ENCODE measurements around the gene CPAMD8. TPM values are rescaled to one million over a fixed set of nuclear protein-coding genes. Genes with fewer than 3 reads are reported as not detected.

CPAMD8 gene
- total RNA-seq = under 1 TPM; 0.42 to 0.68 TPM

DNA sequence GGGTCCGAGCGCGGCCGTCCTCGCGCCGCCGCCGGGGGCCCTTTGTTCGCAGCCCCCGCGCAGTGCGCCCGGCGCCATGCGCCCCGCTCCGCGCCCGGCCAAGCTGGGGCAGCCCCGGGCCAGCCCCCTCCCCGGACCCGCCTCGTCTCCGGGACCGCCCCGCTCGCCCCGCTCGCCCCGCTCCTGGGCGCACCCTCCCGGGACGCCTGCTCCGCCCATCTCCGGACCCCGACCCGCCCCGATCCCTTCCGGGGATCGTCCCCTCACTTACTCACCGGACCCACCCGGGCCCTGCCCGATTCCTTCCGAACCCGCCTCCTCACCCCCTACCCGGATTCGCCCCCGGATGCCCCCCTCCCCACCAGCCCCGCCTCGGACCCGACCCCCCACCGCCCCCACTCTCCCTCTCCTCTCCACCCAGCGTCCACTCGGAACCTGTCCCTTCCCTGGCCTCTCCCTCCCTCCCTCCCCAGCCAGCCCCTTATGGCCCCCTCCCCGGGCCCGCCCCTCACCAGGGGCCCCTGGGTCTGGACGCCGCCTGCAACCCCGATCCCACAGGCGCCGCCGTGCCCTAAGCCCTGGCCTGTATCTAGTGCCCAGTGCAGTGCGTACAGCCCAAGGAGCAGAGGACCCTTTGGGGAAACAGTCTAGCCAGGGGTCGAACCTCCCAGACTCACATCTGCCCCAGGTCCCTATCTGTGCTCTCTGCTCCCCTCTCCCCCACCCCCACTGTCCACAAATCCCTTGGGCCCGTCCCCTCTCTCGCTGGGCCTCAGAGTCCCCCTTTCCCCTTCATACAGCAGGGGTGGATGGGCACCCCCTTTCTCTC is at the start of gene CPAMD8:
Gene CPAMD8, minus strand, starts transcription at position 105 of the 829 bp plus-strand sequence. CDS start 168 bp downstream, outside the sequence.
- H3K27me3 Mint-ChIP-seq = peaks cover 44% of the 10 kb centered on the region
- ATAC-seq (ENCODE audit: low read depth) (no peak), DNase-seq (no peak)
- POLR2A ChIA-PET = no interaction called here
- no peaks in the 10 kb centered on the region for H3K4me1 Mint-ChIP-seq
- H3K36me3 Mint-ChIP-seq = peaks cover 4% of the 10 kb centered on the region
- H3K4me3 Mint-ChIP-seq = no peak within 1 kb of the TSS
- no peak within 1 kb of the TSS for H3K27ac Mint-ChIP-seq
- H3K9me3 Mint-ChIP-seq = peaks cover 13% of the 10 kb centered on the region

DNA sequence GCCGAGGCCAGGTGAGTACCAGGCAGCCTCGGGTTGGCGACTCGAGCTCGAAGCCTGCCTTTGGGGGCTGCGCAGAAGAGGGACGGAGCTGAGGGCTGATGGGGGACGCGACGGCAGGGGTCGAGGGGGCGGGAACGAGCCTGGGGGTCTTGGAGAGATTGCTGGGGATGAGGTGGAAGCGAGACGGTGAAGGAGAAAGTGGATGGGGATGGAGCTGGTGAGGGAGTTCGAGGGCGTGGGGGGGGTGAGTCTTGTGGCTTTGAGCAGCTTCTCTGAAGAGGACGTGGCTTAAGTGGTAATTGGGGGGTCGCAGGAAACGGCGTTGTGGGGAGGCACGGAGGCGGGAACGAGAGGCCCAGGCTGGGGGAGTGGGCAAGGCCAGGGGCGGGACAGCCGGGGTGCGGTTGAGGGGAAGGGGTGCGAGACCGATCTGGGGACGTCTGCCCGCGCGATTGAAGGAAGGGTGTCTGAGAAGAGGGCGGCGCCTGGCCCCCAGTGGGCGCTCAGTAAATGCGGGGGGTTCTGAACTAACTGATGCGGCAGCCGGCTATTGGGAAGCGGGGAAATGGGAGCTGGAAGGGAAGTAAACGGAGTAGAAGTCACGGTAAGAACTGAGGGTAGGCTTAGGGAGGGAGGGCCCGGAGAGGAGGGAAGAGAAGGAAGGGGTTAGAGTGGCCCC is 49.4 kb upstream of the CPAMD8 start:
- Mint-ChIP-seq H3K9me3 (no peaks in the 10 kb centered on the region), H3K36me3 (peaks cover 24% of the 10 kb centered on the region), H3K4me3 (peak overlapping the region; percentile 99), H3K4me1 (peaks cover 44% of the 10 kb centered on the region), H3K27me3 (no peaks in the 10 kb centered on the region), H3K27ac (peak overlapping the region; percentile 98)
- peak; percentile 10 for ATAC-seq (ENCODE audit: low read depth)
- DNase-seq = peak; percentile 75
- POLR2A ChIA-PET = interaction anchor here (0.6 to 4.3 kb wide), 15 partner anchors 9 to 207 kb away, joined by 3 to 64 read pairs (median 4); partner anchors contain the start of genes OCEL1 and USE1

DNA sequence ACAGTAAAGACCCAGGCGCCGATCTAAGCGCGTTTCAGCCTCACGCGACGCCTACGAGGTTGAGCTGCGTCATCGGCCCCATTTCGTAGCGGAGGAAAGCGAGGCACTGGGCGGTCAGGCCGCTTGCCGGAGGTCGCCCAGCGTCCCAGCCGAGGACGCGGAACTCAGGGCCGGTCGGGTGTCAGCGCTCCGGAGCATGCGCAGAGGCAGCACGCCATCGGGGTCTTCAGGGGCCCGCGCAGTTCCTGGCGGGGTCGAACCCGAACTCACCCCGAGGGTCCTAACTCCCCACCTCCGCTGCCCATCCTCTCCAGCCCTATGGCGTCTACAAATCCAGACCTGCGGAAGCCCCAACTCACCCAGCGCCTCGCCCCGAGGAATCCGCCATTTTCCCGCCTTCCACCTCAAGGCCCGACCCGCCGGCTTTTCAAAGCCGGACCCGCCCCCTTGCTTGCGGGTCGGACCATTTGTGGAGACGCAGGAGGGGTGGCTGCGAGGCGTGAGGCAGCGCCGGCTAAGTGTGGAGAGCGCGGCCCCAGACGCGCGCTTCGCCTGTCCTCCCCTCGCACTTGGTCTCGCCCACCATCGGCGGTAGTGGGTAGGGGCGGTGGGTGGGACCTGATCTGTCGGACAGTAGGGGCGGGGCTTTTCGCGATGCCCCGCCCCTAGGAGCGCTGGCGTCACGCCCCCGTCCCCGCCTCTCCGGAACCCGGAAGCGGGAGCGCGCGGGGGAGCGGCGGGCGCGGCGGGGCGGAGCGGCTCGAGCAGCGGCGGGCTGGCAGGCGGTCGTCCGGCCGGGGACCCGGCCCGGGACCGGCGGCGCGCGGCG is 48.6 kb upstream of the CPAMD8 start, which contains the start of the genes HAUS8 and MYO9B:
Gene HAUS8, minus strand, starts transcription at position 418 of the 829 bp plus-strand sequence. Its CDS starts 30 bp downstream, at position 388.
Gene MYO9B, plus strand, starts transcription at position 743 of the 829 bp plus-strand sequence. CDS start 25,941 bp downstream, outside the sequence.
- ATAC-seq (ENCODE audit: low read depth) = peak; percentile 90
- Mint-ChIP-seq H3K27ac (peak within 1 kb of the TSS; percentile 98), H3K4me1 (peaks cover 45% of the 10 kb centered on the region), H3K9me3 (no peaks in the 10 kb centered on the region), H3K4me3 (peak within 1 kb of the TSS; percentile 99), H3K27me3 (no peaks in the 10 kb centered on the region), H3K36me3 (peaks cover 28% of the 10 kb centered on the region)
- peak; percentile 99 for DNase-seq
- POLR2A ChIA-PET = interaction anchor here (0.6 to 4.3 kb wide), 14 partner anchors 10 to 207 kb away, joined by 3 to 64 read pairs (median 4); partner anchors contain the start of genes OCEL1 and USE1

GRCh38 chr19:17074634-17075034 is 48.0 kb upstream of the CPAMD8 start:
- DNase-seq (no peak), ATAC-seq (ENCODE audit: low read depth) (no peak)
- peaks cover 45% of the 10 kb centered on the region for H3K4me1 Mint-ChIP-seq
- H3K27ac Mint-ChIP-seq = peak overlapping the region; percentile 96
- no peaks in the 10 kb centered on the region for H3K9me3 Mint-ChIP-seq
- H3K27me3 Mint-ChIP-seq = no peaks in the 10 kb centered on the region
- H3K4me3 Mint-ChIP-seq = peak overlapping the region; percentile 99
- POLR2A ChIA-PET = interaction anchor here (0.9 to 4.3 kb wide), 7 partner anchors 9 to 140 kb away, joined by 3 to 64 read pairs (median 4); partner anchors contain the start of gene USE1
- H3K36me3 Mint-ChIP-seq = peaks cover 30% of the 10 kb centered on the region

DNA sequence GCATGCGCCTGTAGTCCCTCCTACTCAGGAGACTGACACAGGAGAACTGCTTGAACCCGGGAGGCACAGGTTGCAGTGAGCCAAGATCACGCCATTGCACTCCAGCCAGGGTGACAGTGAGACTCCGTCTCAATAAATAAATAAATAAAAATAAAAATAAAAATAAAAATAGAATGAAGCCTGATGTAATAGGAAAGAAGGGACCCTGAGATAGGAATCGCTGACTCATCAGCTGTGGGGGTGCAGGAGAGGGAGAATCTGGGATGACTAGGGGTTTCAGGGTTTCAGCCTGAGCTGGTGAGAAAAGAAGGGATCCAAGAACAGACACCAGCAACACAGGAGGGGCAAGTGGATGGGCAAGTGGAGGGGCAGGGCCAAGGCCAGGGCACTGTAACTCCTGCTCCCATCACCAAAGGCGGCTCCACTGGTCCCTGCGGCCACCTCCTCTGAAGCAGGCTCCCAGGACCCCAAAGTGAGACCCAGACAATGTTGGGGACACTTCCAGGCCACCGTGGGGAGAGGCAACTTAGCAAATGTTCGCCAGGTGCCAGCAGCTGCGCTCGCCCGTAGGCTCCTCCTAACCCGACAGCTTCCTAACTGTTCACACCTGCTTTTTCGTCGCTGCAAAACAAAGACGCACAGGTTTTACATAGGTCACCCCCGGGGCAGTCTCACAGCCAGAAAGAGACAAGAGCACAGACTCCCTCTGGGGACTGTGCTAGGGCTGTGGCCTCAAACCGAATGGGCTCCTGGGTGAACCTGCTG is 47.4 kb upstream of the CPAMD8 start:
- Mint-ChIP-seq H3K4me3 (peak overlapping the region; percentile 99), H3K36me3 (peaks cover 34% of the 10 kb centered on the region), H3K27me3 (no peaks in the 10 kb centered on the region), H3K4me1 (peaks cover 41% of the 10 kb centered on the region), H3K27ac (peak overlapping the region; percentile 96), H3K9me3 (no peaks in the 10 kb centered on the region)
- DNase-seq = no peak
- no peak for ATAC-seq (ENCODE audit: low read depth)
- POLR2A ChIA-PET = interaction anchor here (0.9 to 4.3 kb wide), 7 partner anchors 9 to 141 kb away, joined by 3 to 64 read pairs (median 4); partner anchors contain the start of gene USE1

DNA sequence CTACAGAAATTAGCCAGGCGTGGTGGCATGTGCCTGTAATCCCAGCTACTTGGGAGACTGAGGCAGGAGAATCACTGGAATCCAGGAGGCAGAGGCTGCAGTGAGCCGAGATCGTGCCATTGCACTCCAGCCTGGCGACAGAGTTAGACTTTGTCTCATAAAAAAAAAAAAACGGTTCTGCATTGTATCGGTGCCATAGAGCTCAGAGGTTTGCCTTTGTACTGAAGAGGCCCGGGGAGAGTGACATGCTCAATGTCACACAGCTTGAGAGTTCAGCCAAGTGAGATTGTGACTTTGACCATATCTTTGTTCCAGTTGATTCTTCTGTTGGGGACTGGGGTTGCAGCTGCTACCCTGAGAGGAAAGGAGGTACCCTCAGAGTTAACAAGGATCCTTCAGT is 44.3 kb upstream of the CPAMD8 start:
- no peak overlapping the region for H3K27ac Mint-ChIP-seq
- H3K4me1 Mint-ChIP-seq = peaks cover 40% of the 10 kb centered on the region
- DNase-seq (no peak), ATAC-seq (ENCODE audit: low read depth) (no peak)
- no peaks in the 10 kb centered on the region for H3K27me3 Mint-ChIP-seq
- POLR2A ChIA-PET = no interaction called here
- no peak overlapping the region for H3K4me3 Mint-ChIP-seq
- H3K36me3 Mint-ChIP-seq = peaks cover 38% of the 10 kb centered on the region
- H3K9me3 Mint-ChIP-seq = no peaks in the 10 kb centered on the region

DNA sequence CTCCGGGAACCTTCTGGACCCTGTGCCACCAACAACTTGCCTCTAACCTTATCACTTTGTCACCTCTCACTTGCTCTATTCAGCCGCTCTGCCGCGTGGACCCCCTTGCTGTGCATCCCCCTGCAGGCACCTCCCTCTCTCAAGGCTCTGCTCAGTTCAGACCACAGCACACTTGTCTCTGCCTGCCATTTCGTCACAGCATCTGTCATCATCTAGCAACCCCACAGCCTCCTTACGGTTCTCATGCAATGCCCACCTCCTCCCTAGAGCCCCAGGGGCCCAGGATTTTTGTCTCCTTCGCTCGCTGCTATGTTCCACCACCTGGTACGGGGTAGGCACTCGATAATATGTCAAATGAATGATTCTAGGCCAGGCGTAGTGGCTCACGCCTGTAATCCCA is 43.8 kb upstream of the CPAMD8 start:
- Mint-ChIP-seq H3K9me3 (no peaks in the 10 kb centered on the region), H3K27me3 (no peaks in the 10 kb centered on the region), H3K4me1 (peaks cover 42% of the 10 kb centered on the region), H3K27ac (no peak overlapping the region), H3K4me3 (no peak overlapping the region), H3K36me3 (peaks cover 38% of the 10 kb centered on the region)
- DNase-seq = no peak
- POLR2A ChIA-PET = no interaction called here
- ATAC-seq (ENCODE audit: low read depth) = no peak

GRCh38 chr19:17069193-17069592 is 42.6 kb upstream of the CPAMD8 start:
- DNase-seq (no peak), ATAC-seq (ENCODE audit: low read depth) (no peak)
- POLR2A ChIA-PET = interaction anchor here (0.6 to 2.1 kb wide), 5 partner anchors 16 to 237 kb away, joined by 3 to 5 read pairs (median 4); partner anchors contain the start of genes ANKLE1 and OCEL1
- H3K4me1 Mint-ChIP-seq = peaks cover 50% of the 10 kb centered on the region
- H3K4me3 Mint-ChIP-seq = no peak overlapping the region
- H3K27ac Mint-ChIP-seq = peak overlapping the region; percentile 24
- H3K36me3 Mint-ChIP-seq = peaks cover 47% of the 10 kb centered on the region
- no peaks in the 10 kb centered on the region for H3K27me3 Mint-ChIP-seq
- no peaks in the 10 kb centered on the region for H3K9me3 Mint-ChIP-seq

GRCh38 chr19:17063428-17063827 is 36.8 kb upstream of the CPAMD8 start:
- POLR2A ChIA-PET = no interaction called here
- H3K36me3 Mint-ChIP-seq = peaks cover 65% of the 10 kb centered on the region
- H3K27ac Mint-ChIP-seq = no peak overlapping the region
- ATAC-seq (ENCODE audit: low read depth) (no peak), DNase-seq (no peak)
- H3K4me3 Mint-ChIP-seq = no peak overlapping the region
- no peaks in the 10 kb centered on the region for H3K9me3 Mint-ChIP-seq
- H3K4me1 Mint-ChIP-seq = peaks cover 29% of the 10 kb centered on the region
- H3K27me3 Mint-ChIP-seq = no peaks in the 10 kb centered on the region

GRCh38 chr19:17061691-17062090 is 35.1 kb upstream of the CPAMD8 start:
- H3K4me3 Mint-ChIP-seq = no peak overlapping the region
- H3K9me3 Mint-ChIP-seq = no peaks in the 10 kb centered on the region
- no peaks in the 10 kb centered on the region for H3K27me3 Mint-ChIP-seq
- no peak overlapping the region for H3K27ac Mint-ChIP-seq
- DNase-seq (no peak), ATAC-seq (ENCODE audit: low read depth) (no peak)
- peaks cover 68% of the 10 kb centered on the region for H3K36me3 Mint-ChIP-seq
- POLR2A ChIA-PET = no interaction called here
- H3K4me1 Mint-ChIP-seq = peaks cover 20% of the 10 kb centered on the region

- Mint-ChIP-seq H3K36me3 (peaks cover 72% of the 10 kb centered on the region), H3K4me1 (peaks cover 17% of the 10 kb centered on the region), H3K27ac (no peak overlapping the region), H3K27me3 (no peaks in the 10 kb centered on the region), H3K9me3 (no peaks in the 10 kb centered on the region), H3K4me3 (no peak overlapping the region)
- DNase-seq = no peak
- ATAC-seq (ENCODE audit: low read depth) = no peak
- POLR2A ChIA-PET = no interaction called here
Observed at GRCh38 chr19:17061205-17061604, 34.6 kb upstream of the CPAMD8 start.

- Mint-ChIP-seq H3K36me3 (peaks cover 74% of the 10 kb centered on the region), H3K27me3 (no peaks in the 10 kb centered on the region), H3K9me3 (no peaks in the 10 kb centered on the region), H3K27ac (no peak overlapping the region), H3K4me1 (peaks cover 17% of the 10 kb centered on the region), H3K4me3 (no peak overlapping the region)
- DNase-seq = no peak
- no peak for ATAC-seq (ENCODE audit: low read depth)
- POLR2A ChIA-PET = no interaction called here
Observed at GRCh38 chr19:17060802-17061201, 34.2 kb upstream of the CPAMD8 start.
